ENCODE results near the gene C1QL1. TPM values are rescaled to one million over a fixed set of nuclear protein-coding genes. Genes with fewer than 3 reads are reported as not detected.

C1QL1 gene
- total and polyA plus RNA-seq, 9 of the 15 experiments (the other 6 are each of a cell fraction or from before 2014, with no cell fraction given), result 0.07 to 0.12 (median 0.09) TPM; not detected in 6

DNA sequence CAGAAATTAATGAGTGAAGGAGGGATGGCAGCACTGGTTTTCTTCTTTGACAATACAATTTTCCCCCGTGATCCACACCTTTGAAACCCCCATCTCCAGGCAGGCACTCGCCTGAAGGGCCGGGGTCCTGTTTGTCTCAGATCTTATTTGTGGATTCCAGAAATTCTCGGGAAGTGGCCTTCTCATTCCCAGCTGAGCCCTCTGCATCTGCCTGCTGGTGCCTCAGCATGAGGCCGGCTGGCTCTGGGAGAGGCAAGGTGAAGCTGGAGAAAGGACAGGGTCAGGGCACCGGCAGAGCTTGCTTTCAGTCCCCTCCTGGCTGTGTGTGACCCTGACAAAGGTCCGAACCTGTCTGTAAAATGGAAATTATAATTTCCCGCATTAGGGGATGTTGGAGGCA is 35.8 kb upstream of the C1QL1 start:
- H3K9me1 ChIP-seq (ENCODE audit: control insufficient read depth, insufficient read depth, low read length), result no peaks in the 10 kb centered on the region
- no TSS peak for BruUV-seq (replicated peaks)
- WGBS (ENCODE audit: insufficient coverage, low coverage, missing lambda C conversion rate), result 0% methylated on average over 8 of the region's 8 CpGs
- FAIRE-seq (no peak), DNase-seq (ENCODE audit: extremely low read depth in 1 of 4, low spot score in 3 of 4) (no peak), ATAC-seq (no peak)
- no peaks in the 10 kb centered on the region; a peak in 1 of 5 replicates for H3K4me1 ChIP-seq (replicated peaks in 1 of 2; ENCODE audit: control insufficient read depth in 2 of 2, insufficient read depth in 2 of 2, low read length in 2 of 2)
- TF ChIP-seq TBL1XR1 (IDR thresholded peaks at IDR 0.05; ENCODE audit: low read length in 2 of 2), result no peak
- TF ChIP-seq SMAD3 (CRISPR knock-in tag; conservative IDR thresholded peaks at IDR 0.05), result no peak
- TF ChIP-seq, protein P1, sequence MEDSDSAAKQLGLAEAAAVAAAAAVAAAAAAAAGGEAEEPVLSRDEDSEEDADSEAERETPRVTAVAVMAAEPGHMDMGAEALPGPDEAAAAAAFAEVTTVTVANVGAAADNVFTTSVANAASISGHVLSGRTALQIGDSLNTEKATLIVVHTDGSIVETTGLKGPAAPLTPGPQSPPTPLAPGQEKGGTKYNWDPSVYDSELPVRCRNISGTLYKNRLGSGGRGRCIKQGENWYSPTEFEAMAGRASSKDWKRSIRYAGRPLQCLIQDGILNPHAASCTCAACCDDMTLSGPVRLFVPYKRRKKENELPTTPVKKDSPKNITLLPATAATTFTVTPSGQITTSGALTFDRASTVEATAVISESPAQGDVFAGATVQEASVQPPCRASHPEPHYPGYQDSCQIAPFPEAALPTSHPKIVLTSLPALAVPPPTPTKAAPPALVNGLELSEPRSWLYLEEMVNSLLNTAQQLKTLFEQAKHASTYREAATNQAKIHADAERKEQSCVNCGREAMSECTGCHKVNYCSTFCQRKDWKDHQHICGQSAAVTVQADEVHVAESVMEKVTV (CRISPR knock-in tag; IDR thresholded peaks at IDR 0.05), result no peak
- no peak for TF ChIP-seq TCF3 (CRISPR knock-in tag; IDR thresholded peaks at IDR 0.05)
- TF ChIP-seq, protein P2, sequence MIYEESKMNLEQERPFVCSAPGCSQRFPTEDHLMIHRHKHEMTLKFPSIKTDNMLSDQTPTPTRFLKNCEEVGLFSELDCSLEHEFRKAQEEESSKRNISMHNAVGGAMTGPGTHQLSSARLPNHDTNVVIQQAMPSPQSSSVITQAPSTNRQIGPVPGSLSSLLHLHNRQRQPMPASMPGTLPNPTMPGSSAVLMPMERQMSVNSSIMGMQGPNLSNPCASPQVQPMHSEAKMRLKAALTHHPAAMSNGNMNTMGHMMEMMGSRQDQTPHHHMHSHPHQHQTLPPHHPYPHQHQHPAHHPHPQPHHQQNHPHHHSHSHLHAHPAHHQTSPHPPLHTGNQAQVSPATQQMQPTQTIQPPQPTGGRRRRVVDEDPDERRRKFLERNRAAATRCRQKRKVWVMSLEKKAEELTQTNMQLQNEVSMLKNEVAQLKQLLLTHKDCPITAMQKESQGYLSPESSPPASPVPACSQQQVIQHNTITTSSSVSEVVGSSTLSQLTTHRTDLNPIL (CRISPR knock-in tag; IDR thresholded peaks at IDR 0.05), result no peak
- TF ChIP-seq, protein P3, sequence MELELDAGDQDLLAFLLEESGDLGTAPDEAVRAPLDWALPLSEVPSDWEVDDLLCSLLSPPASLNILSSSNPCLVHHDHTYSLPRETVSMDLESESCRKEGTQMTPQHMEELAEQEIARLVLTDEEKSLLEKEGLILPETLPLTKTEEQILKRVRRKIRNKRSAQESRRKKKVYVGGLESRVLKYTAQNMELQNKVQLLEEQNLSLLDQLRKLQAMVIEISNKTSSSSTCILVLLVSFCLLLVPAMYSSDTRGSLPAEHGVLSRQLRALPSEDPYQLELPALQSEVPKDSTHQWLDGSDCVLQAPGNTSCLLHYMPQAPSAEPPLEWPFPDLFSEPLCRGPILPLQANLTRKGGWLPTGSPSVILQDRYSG (tag; conservative IDR thresholded peaks at IDR 0.05; ENCODE audit: low read depth), result no peak
- no peak for TF ChIP-seq POLR2B (IDR thresholded peaks at IDR 0.05; ENCODE audit: low read depth, partially characterized antibody)
- TF ChIP-seq DDX20 (tag; IDR thresholded peaks at IDR 0.05; ENCODE audit: low read depth), result no peak
- TF ChIP-seq ZKSCAN3 (CRISPR knock-in tag; IDR thresholded peaks at IDR 0.05), result no peak
- TF ChIP-seq, protein P4, sequence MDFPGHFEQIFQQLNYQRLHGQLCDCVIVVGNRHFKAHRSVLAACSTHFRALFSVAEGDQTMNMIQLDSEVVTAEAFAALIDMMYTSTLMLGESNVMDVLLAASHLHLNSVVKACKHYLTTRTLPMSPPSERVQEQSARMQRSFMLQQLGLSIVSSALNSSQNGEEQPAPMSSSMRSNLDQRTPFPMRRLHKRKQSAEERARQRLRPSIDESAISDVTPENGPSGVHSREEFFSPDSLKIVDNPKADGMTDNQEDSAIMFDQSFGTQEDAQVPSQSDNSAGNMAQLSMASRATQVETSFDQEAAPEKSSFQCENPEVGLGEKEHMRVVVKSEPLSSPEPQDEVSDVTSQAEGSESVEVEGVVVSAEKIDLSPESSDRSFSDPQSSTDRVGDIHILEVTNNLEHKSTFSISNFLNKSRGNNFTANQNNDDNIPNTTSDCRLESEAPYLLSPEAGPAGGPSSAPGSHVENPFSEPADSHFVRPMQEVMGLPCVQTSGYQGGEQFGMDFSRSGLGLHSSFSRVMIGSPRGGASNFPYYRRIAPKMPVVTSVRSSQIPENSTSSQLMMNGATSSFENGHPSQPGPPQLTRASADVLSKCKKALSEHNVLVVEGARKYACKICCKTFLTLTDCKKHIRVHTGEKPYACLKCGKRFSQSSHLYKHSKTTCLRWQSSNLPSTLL (IDR thresholded peaks at IDR 0.05), result no peak
- no peak for TF ChIP-seq HDAC2 (IDR thresholded peaks at IDR 0.05)
- no peak for TF ChIP-seq ZNF23 (CRISPR knock-in tag; IDR thresholded peaks at IDR 0.05)
- TF ChIP-seq ZNF76 (CRISPR knock-in tag; IDR thresholded peaks at IDR 0.05; ENCODE audit: borderline replicate concordance), result no peak
- TF ChIP-seq ZBTB8A (IDR thresholded peaks at IDR 0.05; ENCODE audit: partially characterized antibody), result no peak
- TF ChIP-seq NRF1 (conservative IDR thresholded peaks at IDR 0.05 in 1 of 2, IDR thresholded peaks at IDR 0.05 in 1 of 2), result no peak
- TF ChIP-seq ZNF212 (CRISPR knock-in tag; IDR thresholded peaks at IDR 0.05), result no peak
- TF ChIP-seq, protein P5, sequence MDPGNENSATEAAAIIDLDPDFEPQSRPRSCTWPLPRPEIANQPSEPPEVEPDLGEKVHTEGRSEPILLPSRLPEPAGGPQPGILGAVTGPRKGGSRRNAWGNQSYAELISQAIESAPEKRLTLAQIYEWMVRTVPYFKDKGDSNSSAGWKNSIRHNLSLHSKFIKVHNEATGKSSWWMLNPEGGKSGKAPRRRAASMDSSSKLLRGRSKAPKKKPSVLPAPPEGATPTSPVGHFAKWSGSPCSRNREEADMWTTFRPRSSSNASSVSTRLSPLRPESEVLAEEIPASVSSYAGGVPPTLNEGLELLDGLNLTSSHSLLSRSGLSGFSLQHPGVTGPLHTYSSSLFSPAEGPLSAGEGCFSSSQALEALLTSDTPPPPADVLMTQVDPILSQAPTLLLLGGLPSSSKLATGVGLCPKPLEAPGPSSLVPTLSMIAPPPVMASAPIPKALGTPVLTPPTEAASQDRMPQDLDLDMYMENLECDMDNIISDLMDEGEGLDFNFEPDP (CRISPR knock-in tag; IDR thresholded peaks at IDR 0.05), result no peak
- intact Hi-C loops (cut with micrococcal nuclease), result no loop called here
- no peaks in the 10 kb centered on the region for H3K9me3 ChIP-seq (replicated peaks; ENCODE audit: control insufficient read depth, insufficient read depth, low read depth, low read length)
- ChIA-PET POLR2A (interaction anchor here (0.5 to 2.5 kb wide), 5 partner anchors 12 to 55 kb away, joined by 3 to 21 read pairs (median 3); no protein-coding TSS in a partner anchor), CTCF (ENCODE audit: low intra/inter-chr PET ratio) (no interaction called here)
- in situ Hi-C loops (cut with MboI), result no loop called here
- H4K20me1 ChIP-seq (replicated peaks; ENCODE audit: control insufficient read depth, insufficient read depth, low read length), result no peaks in the 10 kb centered on the region
- no peak overlapping the region for H3K4me3 ChIP-seq
- peaks cover 9 to 43% of the 10 kb centered on the region in 2 experiments; a peak in 4 of 5 replicates for H3K27me3 ChIP-seq (ENCODE audit: control insufficient read depth in 2 of 2, insufficient read depth in 2 of 2, low read length in 2 of 2)
- no peak overlapping the region; a peak in 1 of 4 replicates for H3K9ac ChIP-seq (ENCODE audit: insufficient read depth in 1 of 2, low read depth in 2 of 2, low read length in 2 of 2)
- H3K79me2 ChIP-seq (ENCODE audit: control insufficient read depth, insufficient read depth, low read length), result no peaks in the 10 kb centered on the region
- H3K27ac ChIP-seq (ENCODE audit: extremely low read depth, low read depth, low read length), result no peak overlapping the region
- H3K4me2 ChIP-seq (ENCODE audit: insufficient read depth, low read length), result no peak overlapping the region
- no peak overlapping the region for H2AFZ ChIP-seq (ENCODE audit: low read depth, low read length)
- no peaks in the 10 kb centered on the region for H3K36me3 ChIP-seq (ENCODE audit: control insufficient read depth, insufficient read depth, low read length)

All from K562 (cell line).